Upper lobe of left lung (tissue), 4 donors: ENCODE data around the gene FBN3.

ENCODE experiments used
- CTCF ChIP-seq, 6 experiments: fragments of 450-650 bp in 4 of 6; fragments of 200-600 bp in 2 of 6; sonication (generic) in 2 of 6; IDR thresholded peaks; one replicate each; pipeline ENCODE4 v1.5.1; 2016 to 2019; ENCODE audit warnings: antibody characterized with exemption in 6 of 6
- EP300 ChIP-seq, 4 donors: sonication (generic); formaldehyde crosslinking; IDR thresholded peaks; one replicate each; pipeline ENCODE4 v1.5.1; 2017; ENCODE audit warnings: antibody characterized with exemption in 4 of 4, control low read depth in 2 of 4

DNA sequence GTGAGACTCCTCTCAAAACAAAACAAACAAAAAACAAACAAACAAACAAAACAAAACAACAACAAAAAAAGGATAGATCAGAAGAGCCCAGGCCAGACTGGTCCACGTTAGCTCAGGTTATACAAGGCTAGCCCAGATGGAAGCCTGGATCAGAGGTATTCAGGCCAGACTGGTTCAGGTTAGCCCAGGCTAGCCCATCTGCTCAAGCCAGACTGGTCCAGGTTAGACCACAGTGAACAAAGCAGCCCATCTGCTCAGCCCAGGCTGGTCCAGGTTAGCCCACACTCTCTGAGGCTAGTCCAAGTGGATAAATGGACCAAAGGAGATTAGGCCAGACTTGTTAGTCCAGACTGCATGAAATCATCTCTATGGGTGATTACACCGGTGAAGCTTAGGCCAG is 55.7 kb downstream of the FBN3 start:
- TF ChIP-seq CTCF (IDR thresholded peaks at IDR 0.05), result no peak
- TF ChIP-seq EP300 (IDR thresholded peaks at IDR 0.05), result no peak
